Activated CD4-positive, CD25-positive, alpha-beta regulatory T cell treated with anti-CD3 and anti-CD28 coated beads, Interleukin-2, amount 50 U/mL, for 24 hours (primary cell): Measurements from ENCODE around the gene PPP1R15A.
A peak's percentile ranks its signal among the peaks of the same experiment; 100 is the strongest.
"Not testable (repeated sequence)": the region's sequence is repeated elsewhere in the genome, so short reads cannot be mapped to it uniquely, and the experiment has no call there.

ENCODE experiments used
- ATAC-seq, 2 donors: fragments of 150-1000 bp; cut with Tn5 transposase; one replicate each; pipeline ENCODE4 v1.10.0; 2021; ENCODE audit warnings: mild to moderate bottlenecking in 1 of 2, moderate library complexity in 1 of 2

PPP1R15A gene

GRCh38 chr19:48872182-48872883 is at the start of gene PPP1R15A:
Gene PPP1R15A (plus strand): TSS chr19:48872421. CDS start chr19:48873234, 813 bp downstream.
- peak; percentile 45 to 51 for ATAC-seq

DNA sequence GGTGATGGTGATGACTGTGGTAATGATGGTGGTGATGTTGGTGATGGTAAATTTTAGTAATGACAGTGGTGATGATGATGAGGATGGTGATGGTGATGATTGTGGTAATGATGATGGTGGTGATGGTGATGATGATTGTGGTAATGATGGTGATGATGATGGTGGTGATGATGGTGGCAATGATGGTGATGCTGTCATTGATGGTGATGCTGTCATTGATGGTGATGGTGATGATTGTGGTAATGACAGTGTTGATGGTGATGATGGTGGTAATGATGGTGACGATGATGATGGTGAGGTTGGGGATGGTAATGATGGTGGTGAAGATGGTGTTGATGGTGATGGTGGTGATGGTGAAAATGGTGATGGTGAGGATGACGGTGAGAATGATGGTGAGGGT is 49.7 kb upstream of the PPP1R15A start:
- ATAC-seq, result no peak

DNA sequence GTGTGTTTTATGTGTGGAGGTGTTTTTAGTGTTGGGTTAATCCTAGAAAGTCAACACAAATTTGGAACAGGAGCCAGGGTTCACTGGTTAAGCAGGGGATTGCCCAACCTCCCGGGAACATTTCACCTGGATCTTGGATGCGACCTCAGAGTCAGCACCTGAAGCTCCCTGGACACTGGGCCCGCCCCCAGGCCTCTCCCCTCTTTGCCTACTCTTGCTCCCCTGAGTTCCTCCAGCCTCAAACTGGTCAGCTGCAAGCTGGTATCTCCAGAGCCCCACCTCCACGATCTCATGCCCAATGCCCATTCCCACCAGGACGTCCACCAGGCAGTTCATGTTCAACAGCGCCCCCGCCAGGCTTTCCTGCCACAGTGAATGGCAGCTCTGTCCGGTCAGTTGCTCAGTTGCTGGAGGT is 45.6 kb upstream of the PPP1R15A start:
- ATAC-seq, result no peak

GRCh38 chr19:48830088-48830487 is 42.1 kb upstream of the PPP1R15A start:
- ATAC-seq, result no peak

DNA sequence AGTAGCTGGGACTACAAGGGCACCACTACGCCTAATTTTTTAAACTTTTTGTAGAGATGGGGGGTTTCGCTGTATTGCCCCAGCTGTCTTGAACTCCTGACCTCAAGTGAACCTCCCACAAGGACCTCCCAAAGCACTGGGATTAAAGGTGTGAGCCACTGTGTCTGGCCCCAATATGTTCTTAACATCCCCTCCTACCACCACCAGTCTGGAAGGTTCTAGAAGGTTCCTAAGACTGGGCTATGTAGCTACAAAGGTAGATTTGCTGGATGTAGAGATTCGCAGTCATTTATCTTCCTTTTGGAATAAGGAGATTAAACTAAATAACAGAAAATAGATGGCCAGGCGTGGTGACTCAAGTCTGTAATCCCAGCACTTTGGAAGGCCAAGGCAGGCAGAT is 41.3 kb upstream of the PPP1R15A start:
- ATAC-seq, result no peak

GRCh38 chr19:48833049-48833448 is 39.2 kb upstream of the PPP1R15A start:
- no peak for ATAC-seq

DNA sequence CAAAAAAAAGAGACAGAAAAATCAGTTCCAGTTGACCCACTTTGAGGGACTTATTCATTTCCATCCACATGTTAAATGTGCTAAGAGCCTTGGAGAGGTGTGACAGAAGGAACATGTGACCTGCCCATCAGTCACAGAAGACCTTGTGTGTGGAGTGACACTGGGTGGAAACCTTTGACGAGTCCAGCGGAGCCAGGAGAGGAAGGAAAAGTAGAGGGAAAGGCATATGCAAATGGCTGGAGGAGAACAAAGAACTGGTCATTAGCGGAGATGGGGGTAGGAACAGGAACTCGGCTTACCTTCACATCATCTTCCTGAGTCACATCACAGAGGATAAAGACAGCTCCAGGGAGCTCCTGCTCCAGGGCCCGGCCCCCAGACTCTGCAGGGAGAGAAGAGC is 38.2 kb upstream of the PPP1R15A start:
- ATAC-seq, result no peak

DNA sequence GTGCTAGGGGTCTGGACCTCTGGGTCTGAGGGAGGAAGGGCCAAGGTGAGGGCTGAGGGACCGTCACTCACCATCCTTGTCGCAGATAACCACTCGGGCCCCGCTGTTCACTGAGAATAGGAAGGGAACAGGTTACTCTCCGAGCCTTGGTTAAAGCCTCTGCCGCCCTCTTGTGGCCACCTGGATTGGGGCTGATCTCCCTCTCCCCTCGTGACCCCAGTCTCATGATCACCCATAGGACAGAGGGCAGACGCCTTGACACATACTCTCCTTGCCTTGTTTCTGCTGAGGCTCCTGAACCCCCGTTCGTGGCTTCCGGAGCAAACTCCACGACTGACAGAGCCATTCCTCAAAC is 36.5 kb upstream of the PPP1R15A start:
- peak; percentile 95 to 98 for ATAC-seq

GRCh38 chr19:48836089-48837017 is 35.9 kb upstream of the PPP1R15A start, which contains the start of gene HSD17B14:
Gene HSD17B14 (minus strand): TSS chr19:48836491. CDS start chr19:48836411, 80 bp downstream.
- no peak for ATAC-seq

GRCh38 chr19:48837051-48837524 is 35.1 kb upstream of the PPP1R15A start:
- ATAC-seq, result peak; percentile 74 to 85

DNA sequence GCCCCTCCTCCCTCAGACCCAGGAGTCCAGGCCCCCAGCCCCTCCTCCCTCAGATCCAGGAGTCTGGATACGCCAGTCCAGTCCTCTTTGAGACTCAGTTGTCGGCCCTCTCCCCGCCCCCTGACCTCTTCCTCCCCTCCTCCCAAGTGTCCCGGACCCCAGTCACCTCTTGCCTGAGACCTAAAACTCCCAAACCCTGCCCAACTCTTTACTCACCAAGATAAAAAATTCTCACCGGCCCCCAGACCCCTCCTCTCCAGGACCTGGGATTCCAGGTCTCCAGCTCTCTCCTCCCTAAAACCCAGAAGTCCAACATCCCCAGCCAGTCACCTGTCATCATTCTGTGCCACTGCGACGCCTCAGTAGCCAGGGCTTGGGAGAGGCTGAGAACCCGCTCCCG is 34.5 kb upstream of the PPP1R15A start:
- ATAC-seq, result no peak

GRCh38 chr19:48841047-48841446 is 31.2 kb upstream of the PPP1R15A start:
- no peak for ATAC-seq

DNA sequence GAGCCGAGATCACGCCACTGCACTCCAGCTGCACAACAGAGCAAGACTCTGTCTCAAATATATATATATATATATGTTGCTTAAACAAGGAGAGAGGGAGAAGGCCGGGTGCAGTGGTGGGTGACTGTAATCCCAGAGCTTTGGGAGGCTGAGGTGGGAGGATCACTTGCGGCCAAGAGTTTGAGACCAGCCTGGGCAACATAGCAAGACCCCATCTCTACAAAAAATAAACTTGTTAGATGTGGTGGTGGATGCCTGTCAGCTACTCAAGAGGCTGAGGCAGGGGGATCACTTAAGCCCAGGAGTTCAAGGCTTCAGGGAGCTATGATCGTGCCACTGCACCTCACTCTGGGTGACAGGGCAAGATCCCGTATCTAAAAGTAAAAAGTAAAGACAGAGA is 30.6 kb upstream of the PPP1R15A start:
- ATAC-seq, result no peak

DNA sequence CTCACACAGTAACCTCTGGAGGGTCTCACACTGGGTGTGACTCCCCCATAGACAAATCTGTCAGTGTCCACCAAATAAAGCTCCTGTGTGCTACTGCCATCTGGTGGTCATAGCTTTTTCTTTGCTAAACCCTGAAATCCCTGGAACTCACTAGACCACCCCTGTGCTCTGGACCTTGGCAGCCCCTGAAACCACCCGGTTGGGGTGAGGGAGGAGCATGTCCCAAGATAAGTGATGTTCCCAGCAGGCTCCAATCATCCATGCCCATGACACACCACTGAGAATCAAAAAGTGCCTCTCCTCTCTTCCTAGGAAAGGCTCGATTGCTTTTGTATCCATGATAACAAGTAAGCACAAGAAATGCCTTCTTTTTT is 29.4 kb upstream of the PPP1R15A start:
- peak in 1 of 2 donors; percentile 56 for ATAC-seq

DNA sequence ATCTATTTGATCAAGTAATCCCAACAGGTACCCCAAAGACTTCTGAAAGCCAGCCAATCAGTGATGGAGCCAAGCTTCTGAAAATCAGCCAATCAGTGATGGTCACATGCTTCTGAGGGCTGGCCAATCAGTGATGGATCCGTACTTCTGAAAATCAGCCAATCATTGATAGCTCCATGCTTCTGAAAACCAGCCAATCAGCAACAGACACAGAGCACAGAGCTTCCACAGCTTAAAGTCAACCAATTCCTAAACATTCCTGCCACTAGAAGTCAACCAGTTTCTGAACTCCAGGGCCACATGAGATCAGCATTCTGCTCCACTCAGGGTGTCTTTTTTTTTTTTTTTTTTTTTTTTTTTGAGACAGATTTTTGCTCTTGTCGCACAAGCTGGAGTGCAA is 27.7 kb upstream of the PPP1R15A start:
- ATAC-seq, result no peak

DNA sequence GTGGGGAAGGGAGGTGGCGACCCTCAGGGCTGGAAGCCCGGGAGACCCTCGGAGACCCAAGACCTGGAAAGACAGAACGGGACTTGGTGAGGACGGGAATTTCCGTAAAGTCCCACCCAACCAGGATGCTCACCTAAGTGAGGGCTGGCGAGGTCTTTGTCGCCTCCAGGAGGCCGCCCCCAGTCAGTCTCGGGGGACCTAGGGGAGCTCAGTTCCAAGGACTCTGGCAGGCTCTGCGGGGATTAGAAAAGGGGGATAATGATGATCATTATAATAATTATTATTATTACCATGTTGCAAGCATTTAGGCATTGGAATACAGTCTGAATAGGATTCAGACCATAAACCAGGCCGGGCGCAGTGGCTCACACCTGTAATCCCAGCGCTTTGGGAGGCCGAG is 26.8 kb upstream of the PPP1R15A start:
- no peak for ATAC-seq

DNA sequence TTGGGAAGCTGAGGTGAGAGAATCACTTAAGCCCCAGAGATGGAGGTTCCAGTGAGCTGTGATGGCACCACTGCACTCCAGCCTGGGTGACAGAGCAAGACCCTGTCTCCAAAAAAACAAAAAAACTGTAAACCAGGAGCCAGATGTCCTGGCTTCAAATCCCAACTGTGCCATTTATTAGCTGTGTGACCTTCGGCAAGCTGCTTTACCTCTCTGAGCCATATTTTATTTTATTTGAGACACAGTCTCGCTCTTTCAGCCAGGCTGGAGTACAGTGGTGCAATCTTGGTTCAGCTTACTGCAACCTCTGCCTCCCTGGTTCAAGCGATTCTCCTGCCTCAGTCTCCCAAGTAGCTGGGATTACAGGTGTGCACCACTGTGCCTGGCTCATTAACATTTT is 25.6 kb upstream of the PPP1R15A start:
- not testable (repeated sequence) for ATAC-seq

GRCh38 chr19:48852292-48852691 is 19.9 kb upstream of the PPP1R15A start:
- no peak for ATAC-seq

DNA sequence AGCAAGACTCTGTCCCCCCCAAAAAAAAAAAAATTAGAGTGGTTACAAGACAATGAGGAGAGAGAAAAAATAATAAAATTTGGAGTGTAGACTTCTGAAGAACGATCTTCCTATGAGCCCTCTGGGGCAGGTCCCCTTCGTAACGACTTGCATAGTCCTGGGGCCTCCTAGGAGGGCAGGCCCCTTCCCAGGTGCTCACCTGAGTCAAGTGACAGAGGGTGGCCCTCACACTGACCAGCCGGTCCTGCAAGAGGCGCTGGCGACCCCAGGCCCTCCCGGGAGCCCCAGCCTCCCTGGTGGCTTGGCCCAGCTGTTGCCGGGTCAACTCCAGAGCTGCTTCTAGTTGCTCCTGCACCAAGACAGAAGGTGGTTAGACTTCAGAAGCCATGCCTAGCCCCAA is 18.7 kb upstream of the PPP1R15A start:
- no peak for ATAC-seq

DNA sequence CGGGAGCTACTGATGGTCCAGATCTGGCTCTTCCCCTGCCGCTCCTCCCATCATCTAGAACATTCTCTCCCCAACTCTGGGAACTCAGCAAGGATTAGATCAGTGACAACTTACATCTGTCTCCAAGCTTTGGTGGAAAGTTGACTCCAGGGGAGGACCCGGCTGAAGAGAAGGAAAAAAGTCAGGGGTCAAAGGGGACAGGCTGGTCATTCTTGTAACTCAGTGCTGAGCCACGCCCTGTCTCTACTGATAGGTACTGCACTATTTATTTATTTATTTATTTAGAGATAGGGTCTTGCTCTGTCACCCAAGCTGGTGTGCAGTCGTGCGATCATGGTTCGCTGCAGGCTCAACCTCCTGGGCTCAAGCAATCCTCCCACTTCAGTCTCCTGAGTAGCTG is 18.1 kb upstream of the PPP1R15A start:
- ATAC-seq, result no peak

- no peak for ATAC-seq
These were observed 15.3 kb upstream of the PPP1R15A start for GRCh38 chr19:48856921-48857320.

- ATAC-seq, result peak; percentile 81 to 90
These were observed 13.1 kb upstream of the PPP1R15A start for GRCh38 chr19:48858984-48859710.
